ENCODE measurements around the gene KLHL8.
"Not testable (repeated sequence)": the region's sequence is repeated elsewhere in the genome, so short reads cannot be mapped to it uniquely, and the experiment has no call there.

The KLHL8 gene

GRCh38 chr4:87171944-87172343 lies 48.5 kb downstream of the KLHL8 start:
- ATAC-seq, result no peak

GRCh38 chr4:87166296-87166854 lies 54.0 kb downstream of the KLHL8 start:
- ATAC-seq, result peak; percentile 44 to 85

GRCh38 chr4:87165892-87166291 lies 54.5 kb downstream of the KLHL8 start:
- ATAC-seq, result no peak

GRCh38 chr4:87153078-87153870 lies 67.1 kb downstream of the KLHL8 start:
- no peak for ATAC-seq

GRCh38 chr4:87152310-87153041 lies 67.9 kb downstream of the KLHL8 start:
- ATAC-seq, result no peak

GRCh38 chr4:87151730-87152129 lies 68.7 kb downstream of the KLHL8 start:
- no peak for ATAC-seq

- peak; percentile 55 to 64 for ATAC-seq
Observed at GRCh38 chr4:87150498-87151261, 69.7 kb downstream of the KLHL8 start.

GRCh38 chr4:87147116-87147515 lies 73.3 kb downstream of the KLHL8 start:
- no peak for ATAC-seq

GRCh38 chr4:87145934-87146333 lies 74.5 kb downstream of the KLHL8 start:
- not testable (repeated sequence) for ATAC-seq

GRCh38 chr4:87144356-87144755 lies 76.1 kb downstream of the KLHL8 start:
- ATAC-seq, result no peak

GRCh38 chr4:87141428-87141827 lies 79.0 kb downstream of the KLHL8 start:
- no peak for ATAC-seq

GRCh38 chr4:87134122-87134521 lies 86.3 kb downstream of the KLHL8 start:
- no peak for ATAC-seq

- ATAC-seq, result no peak
Observed at GRCh38 chr4:87133183-87133582, 87.2 kb downstream of the KLHL8 start.

GRCh38 chr4:87132035-87132434 lies 88.4 kb downstream of the KLHL8 start:
- ATAC-seq, result no peak

GRCh38 chr4:87130985-87131703 lies 89.3 kb downstream of the KLHL8 start:
- no peak for ATAC-seq

GRCh38 chr4:87129681-87130080 lies 90.7 kb downstream of the KLHL8 start:
- ATAC-seq, result no peak

GRCh38 chr4:87128006-87128705 lies 92.3 kb downstream of the KLHL8 start:
- ATAC-seq, result no peak

- ATAC-seq, result no peak
Observed at GRCh38 chr4:87126056-87126455, 94.4 kb downstream of the KLHL8 start.

- no peak for ATAC-seq
Observed at GRCh38 chr4:87122252-87122651, 98.2 kb downstream of the KLHL8 start.

- ATAC-seq, result no peak
Observed at GRCh38 chr4:87121341-87122065, 98.9 kb downstream of the KLHL8 start.
